RKO (cell line): ENCODE data around the gene S100A13.
"Not testable (repeated sequence)": the region's sequence is repeated elsewhere in the genome, so short reads cannot be mapped to it uniquely, and the experiment has no call there.

ENCODE experiments used
- DNase-seq: peaks from one replicate; pipeline ENCODE4 v3.0.0-alpha.2; 2016; ENCODE audit warnings: low spot score

S100A13 gene

DNA sequence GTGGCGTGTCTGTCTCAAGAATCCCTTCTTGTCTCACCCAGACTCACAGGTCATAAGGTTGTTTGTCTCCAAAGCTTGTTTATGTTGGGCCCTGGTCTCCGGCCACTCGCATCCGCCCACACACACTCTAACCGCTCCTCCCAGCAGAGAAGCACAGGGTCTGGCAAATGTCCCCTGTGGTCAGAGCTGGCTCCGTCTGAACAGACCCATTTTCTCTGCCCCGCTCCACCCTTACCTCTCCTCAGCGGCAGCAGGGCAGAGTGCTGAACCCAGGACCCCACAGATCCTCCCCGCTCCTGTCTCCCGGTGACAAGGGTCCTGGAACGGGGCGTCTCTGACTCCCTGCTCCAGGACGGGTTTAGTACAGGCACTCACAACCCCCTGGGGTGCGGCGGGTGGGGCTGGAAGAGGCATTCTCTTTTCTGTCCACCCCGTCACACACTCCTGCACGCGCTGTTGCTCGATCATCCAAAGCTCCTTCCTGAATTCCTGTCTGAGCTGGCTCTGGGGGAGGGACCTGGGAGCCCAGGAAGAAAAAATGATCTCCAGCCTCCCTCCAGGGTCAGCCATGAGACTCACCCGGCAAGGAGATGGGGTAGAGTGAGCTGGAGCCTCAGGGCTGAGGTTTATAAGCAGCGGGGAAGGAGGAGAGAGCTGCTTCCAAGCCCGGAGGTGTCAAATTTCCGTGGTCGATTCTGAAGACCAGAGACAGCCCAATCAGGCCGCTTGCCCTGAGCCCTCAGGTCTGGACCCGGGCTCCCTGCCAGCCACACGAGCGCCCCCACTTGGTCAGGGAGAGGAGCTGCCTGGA is at the start of gene S100A13:
S100A13 (minus strand) TSS at position 602 of the 811 bp plus-strand sequence. CDS start 1,033 bp downstream, outside the sequence.
- DNase-seq = peak; percentile 94

DNA sequence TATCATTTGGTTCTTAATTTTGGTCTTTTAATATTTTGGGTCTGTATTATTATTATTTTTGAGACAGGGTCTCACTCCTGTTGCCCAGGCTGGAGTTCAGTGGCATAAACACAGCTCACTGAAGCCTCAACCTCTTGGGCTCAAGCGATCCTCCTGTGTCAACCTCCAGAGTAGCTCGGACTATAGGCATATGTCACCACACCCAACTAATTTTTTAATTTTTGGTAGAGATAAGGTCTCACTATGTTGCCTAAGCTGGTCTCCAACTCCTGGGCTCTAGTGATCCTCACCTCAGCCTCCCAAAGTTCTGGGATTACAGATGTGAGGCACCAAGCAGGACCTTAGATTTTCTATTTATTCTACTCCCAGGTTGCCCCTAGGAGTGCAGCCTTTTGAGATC is 46.2 kb upstream of the S100A13 start:
- no peak for DNase-seq

GRCh38 chr1:153671628-153672353 is 44.5 kb upstream of the S100A13 start:
- DNase-seq = peak; percentile 91

DNA sequence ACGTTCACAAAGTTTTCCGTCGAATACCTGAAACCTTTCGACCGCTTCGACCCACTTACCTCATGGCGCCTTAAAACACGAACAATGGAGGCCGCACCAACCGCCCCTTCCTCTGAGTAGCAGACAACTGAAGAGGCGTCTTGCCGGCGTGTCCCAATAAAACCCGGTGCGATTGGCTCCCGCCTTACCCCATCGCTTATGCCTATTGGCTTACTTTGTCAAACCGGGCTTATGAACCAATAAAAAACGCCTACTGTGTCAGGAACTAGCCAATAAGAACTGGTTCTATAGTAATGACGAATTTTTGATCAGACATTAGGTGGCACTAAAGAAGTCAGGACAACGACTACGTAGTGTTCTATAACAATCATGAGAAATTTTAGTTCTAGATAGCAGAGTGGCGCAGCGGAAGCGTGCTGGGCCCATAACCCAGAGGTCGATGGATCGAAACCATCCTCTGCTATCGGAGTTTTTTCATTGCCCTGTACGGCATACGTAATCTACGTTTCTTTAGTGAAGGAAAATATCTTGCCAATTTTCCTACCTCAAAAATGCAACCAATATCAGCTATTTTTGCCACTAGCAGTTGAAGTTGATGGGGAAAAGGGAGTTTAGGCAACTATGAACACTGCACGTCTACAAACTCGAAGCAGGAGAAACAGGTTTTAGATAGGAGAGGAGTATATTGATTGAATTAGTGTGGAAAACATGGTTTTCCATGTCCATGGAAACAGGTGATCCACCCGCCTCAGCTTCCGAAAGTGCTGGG is 43.7 kb upstream of the S100A13 start, which contains the start of gene ILF2:
ILF2 (minus strand) TSS at position 135 of the 769 bp plus-strand sequence; CDS start at position 64, 71 bp downstream.
- DNase-seq = peak; percentile 100

DNA sequence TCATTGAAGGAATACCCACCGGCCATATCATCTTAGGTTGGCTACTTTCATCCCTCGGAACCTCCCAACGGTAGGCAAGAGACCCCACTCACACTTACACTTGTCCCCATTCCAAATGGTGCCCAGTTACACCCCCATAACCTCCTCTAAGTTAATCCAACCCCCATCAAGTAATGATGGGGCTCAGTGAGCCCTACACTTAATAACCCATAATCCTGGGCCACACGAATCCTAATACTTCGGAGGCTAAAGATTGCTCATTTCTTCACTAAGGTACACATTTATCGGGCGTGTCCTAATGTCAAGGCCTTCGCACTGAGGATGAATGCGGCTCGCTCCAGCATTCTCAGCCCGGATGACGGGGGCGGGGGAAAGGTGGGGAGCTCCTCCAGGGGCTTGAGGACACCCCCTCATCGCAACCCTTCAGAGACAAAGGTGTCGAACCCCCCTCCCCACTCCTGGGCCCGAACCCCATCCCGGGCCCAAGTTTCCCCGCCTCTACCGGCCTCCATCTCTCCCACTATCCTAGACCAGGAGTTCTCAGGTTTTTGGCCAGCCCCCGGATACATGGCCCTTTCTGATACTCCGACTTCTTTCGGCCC is 43.1 kb upstream of the S100A13 start:
- no peak for DNase-seq

- no peak for DNase-seq
Measured at GRCh38 chr1:153669606-153670005, 42.3 kb upstream of the S100A13 start.

GRCh38 chr1:153668672-153669071 is 41.4 kb upstream of the S100A13 start:
- not testable (repeated sequence) for DNase-seq

DNA sequence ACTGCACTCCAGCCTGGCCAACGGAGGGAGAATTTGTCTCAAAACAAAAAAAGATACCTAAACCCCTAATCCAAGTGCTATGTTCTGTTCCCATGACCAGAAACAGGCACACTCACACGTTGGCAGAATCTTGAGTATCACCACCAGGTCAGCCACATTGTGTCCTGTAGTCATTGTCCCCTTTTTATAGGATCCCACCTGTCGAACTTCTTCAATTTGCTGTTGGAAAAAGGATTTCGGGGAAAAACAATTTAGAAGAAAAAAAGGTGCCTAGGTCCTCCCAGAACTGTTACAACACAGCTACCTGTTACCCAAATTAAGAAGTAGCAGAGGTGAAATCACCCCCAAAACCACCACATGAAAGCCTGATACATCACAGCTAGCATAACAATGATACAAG is 40.1 kb upstream of the S100A13 start:
- no peak for DNase-seq

DNA sequence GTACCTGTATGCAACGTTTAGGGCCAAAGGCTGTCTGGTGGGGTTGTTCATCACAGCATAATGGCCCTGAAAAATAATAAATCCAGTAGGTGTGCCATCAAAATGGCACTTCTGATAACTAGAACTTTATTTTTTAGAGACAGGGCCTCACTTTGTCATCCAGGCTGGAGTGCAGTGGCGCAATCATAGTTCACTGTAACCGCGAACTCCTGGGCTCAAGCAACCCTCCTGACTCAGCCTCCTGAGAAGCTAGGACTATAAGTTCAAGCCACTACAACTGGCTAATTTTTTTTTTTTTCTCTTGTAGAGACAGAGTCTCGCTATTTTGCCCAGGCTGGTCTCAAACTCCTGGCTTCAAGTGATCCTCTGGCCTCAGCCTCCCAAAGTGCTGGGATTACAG is 35.9 kb upstream of the S100A13 start:
- DNase-seq = no peak

DNA sequence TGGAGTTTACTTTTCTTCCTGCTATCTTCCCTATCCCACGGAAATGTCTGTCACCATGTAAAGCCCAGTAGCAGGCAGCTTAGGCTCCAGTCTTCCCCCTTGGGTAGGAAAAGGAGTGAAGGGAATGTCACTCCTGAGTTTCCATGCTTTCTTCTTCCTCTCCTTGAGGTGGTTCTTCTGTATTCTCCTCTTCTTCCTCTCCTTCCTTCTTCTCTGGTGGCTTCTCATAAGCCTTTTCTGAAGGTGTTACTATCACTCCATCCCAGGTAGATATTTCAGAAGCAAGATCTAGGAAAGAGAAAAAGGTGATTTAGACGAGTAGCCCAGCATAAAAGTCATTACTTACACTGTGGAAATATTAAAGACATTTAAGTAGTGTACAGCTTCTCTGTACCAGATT is 35.0 kb upstream of the S100A13 start:
- no peak for DNase-seq

GRCh38 chr1:153661111-153661708 is 33.9 kb upstream of the S100A13 start:
- DNase-seq = no peak

GRCh38 chr1:153659656-153660055 is 32.4 kb upstream of the S100A13 start:
- no peak for DNase-seq

GRCh38 chr1:153659175-153659534 is 31.9 kb upstream of the S100A13 start:
- no peak for DNase-seq

GRCh38 chr1:153658400-153659174 is 31.3 kb upstream of the S100A13 start, which contains the start of gene SNAPIN:
TSS of gene SNAPIN (plus strand) at chr1:153658703. CDS start at chr1:153658744, 41 bp downstream.
- peak; percentile 90 for DNase-seq

- DNase-seq = no peak
Measured at GRCh38 chr1:153655333-153655732, 28.0 kb upstream of the S100A13 start.

DNA sequence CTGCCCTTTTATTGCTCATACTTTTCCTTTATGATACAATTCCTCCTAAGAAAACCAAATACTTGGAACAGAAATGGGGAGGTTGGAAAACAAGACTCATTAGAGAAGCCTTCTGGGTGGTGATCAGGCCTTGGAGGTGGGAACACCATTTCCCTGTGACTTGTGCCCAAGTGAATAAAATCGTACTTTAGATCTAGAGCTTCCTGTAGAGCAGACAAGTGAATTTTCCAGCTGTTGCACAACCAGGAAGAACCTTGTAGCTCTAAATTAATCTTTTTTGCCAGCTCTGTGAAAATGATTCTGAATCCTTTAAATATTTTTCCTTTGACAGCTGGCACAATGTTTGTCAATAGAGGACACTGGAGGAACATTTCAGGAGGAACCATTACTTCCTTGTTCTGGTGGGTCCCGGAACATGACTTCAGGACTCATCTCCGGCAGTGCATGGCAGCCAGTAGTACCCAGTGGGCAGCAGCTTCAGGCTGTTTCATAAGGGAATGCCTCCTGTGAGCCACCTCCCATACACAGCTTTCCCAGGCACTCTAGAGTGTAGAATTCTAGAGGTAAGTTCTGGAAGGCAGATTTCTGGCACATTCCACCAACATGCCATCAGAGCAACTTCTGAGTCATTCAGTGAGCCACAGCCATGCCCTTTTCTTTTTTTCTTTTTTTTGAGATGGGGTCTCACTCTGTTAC is 25.6 kb upstream of the S100A13 start:
- no peak for DNase-seq

GRCh38 chr1:153651771-153652170 is 24.5 kb upstream of the S100A13 start:
- no peak for DNase-seq

- no peak for DNase-seq
Measured at GRCh38 chr1:153649863-153650235, 22.5 kb upstream of the S100A13 start.

- no peak for DNase-seq
Measured at GRCh38 chr1:153649137-153649862, 22.0 kb upstream of the S100A13 start.
